HK-2 (cell line): ENCODE measurements around the gene LRRC8E.

Source experiments
- DNase-seq: peaks from one replicate; pipeline ENCODE4 v3.0.0-alpha.2; 2018; ENCODE audit not compliant: unreplicated experiment

Gene LRRC8E

GRCh38 chr19:7888145-7888825 lies at the start of gene LRRC8E:
TSS of gene LRRC8E (plus strand) at chr19:7888510. CDS start at chr19:7895604, 7,094 bp downstream.
- peak; percentile 88 for DNase-seq

- no peak for DNase-seq
Observed at GRCh38 chr19:7839476-7839875, 48.8 kb upstream of the LRRC8E start.

- DNase-seq, result no peak
Observed at GRCh38 chr19:7840629-7841028, 47.7 kb upstream of the LRRC8E start.

DNA sequence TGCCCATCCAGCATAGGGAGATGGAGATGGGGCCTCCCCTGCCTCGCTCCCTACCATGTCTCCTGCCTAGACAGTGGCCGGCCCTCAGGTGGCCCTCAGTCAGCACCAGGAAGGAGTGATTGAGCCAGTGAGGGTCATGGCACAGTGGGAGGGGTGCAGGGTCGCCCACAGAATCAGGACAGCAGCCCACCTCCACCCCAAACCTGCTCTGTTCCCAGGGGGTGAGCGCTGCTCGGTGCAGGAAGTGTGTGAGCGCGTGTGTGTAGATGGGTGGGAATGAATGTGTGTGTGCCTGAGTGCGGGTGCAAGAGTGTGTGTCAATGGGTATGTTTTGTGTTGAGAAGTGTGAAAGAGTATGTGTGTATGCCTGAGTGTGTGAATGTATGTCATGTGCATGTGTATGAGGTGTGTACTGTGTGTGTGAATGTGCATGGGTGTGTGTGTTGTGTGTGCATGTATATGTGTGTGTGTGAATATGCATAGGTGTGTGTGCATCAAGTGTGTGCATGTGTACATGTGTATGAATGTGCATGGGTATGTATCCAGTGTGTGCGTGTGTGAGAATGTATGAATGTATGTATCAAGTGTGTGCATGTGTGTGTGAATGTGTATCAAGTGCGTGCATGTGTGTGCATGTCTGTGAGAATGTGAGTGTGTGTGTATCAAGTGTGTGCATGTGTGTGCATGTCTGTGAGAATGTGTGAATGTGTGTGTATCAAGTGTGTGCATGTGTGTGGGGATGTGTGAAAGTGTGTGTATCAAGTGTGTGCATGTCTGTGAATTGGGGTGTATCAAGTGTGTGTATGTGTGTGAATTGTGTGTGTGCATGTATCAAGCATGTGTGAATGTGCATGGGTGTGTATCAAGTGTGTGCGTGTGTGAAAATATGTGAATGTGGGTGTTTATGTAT lies 46.3 kb upstream of the LRRC8E start:
- DNase-seq, result no peak

DNA sequence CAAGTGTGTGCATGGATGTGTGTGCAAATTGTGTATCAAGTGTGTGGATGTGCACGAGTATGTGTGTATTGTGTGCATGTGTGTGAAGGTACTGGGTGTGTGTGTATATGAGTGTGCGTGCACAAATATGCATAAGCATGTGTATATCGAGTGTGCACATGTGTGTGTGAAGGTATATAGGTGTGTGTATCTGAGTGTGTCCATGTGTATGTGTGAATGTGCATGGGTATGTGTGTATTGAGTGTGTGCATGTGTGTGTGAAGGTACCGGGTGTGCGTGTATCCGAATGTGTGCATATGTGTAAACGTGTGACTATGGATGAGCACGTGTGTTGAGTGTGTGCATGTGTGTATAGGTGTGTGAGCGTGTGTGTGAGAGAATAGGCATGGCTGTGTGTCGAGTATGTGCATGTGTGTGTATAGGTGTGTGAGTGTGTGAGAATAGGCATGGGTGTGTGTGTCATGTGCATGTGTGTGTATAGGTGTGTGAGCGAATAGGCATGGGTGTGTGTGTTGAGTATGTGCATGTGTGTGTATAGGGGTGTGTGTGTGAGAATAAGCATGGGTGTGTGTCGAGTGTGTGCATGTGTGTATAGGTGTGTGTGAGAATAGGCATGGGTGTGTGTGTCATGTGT lies 45.5 kb upstream of the LRRC8E start:
- no peak for DNase-seq

- no peak for DNase-seq
Observed at GRCh38 chr19:7843521-7843920, 44.8 kb upstream of the LRRC8E start.

DNA sequence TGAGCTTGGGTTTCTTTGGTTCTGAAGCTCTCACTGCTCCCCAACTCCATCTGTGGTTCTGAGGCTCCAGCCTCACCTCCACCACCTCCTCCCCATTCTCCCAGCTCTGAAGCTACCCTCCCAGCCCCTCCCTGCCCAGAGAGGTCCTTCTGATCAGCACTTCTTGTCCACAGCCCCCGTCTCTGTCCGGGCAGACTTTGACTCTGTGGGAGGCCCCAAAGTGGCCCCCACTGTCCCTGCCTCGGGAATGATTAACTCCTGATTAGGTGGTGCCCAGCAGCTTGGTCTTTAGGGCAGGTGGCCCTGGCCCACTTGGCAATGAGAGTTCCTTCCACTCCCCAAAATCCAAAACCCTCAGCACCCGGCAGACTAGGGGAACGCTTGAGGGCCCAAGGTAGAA lies 43.9 kb upstream of the LRRC8E start:
- no peak for DNase-seq

DNA sequence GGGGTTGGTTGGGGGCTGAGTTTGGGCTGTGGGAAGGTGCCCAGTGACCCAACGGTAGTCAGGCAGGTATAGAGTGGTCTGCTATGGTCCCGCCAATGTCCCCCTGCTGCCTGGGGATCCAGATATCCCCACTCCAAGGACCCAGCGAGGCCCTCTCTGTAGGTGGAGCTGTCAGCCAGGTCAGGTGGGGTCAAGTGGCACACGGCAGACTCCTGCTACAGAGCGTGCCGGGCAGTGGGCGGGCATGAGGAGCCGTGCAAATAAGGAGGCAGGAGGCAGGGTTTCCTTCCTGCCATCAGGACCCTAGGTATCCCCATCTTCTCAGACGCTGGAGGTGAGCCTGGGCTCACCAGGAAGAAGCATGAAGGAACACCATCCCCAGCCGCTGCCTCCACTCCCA lies 43.4 kb upstream of the LRRC8E start:
- no peak for DNase-seq

DNA sequence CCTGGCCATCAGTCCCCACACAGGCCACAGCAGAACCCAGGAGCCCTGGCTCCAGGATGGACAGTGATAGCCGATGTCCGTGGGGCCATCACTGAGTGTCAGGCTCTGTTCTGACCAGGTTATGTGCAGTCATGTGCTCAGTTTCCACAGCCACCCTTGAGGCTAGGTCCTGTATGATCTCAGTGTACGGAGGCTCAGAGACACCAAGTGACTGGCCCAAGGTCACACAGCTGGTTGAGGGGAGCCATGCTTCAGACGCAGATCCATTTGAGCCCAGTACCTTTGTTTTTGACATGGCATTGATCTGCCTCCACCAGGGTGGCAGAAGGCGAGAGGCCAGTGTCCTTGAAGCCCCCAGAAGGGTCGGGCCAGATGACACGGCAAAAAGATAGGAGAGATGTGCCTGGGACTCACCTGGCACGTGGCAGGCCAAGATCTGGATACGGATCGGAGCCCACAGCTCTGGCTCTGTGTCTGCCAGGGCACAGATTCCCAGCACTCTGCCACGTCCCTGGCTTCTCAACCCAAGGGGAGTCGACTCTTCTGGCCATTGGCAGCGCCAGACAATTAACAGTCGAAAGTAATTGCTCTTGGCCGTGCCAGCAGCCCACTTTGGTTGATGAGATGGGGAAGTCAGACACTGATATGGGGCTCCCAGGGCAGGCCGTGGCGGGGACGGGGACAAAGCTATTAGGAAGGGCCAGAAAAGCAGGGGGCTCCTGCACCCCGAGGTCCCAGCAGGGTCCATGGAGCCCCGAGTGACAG lies 42.7 kb upstream of the LRRC8E start:
- no peak for DNase-seq

DNA sequence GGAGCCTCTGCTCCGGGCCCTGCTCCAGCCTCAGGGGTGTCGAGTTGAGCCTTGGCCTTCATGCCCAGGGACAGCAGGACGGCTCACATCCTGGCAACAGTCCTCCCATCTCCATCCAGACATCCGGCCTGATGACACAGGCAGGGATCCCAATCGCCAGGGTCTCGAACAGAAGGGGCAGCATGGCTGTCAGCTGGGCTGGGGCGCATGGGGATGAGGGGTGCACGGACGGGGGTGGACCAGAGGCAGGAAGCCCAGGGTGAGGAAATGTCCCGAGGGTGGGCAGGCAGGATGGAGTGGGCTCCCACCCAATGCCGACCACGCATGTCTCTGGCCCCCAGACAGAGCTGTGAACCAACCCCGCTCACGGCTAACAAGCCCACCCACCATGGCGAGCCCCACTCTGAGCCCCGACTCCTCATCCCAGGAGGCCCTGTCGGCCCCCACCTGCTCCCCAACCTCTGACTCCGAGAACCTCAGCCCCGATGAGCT lies 42.1 kb upstream of the LRRC8E start:
- DNase-seq, result no peak

GRCh38 chr19:7847664-7848063 lies 40.6 kb upstream of the LRRC8E start:
- DNase-seq, result no peak

DNA sequence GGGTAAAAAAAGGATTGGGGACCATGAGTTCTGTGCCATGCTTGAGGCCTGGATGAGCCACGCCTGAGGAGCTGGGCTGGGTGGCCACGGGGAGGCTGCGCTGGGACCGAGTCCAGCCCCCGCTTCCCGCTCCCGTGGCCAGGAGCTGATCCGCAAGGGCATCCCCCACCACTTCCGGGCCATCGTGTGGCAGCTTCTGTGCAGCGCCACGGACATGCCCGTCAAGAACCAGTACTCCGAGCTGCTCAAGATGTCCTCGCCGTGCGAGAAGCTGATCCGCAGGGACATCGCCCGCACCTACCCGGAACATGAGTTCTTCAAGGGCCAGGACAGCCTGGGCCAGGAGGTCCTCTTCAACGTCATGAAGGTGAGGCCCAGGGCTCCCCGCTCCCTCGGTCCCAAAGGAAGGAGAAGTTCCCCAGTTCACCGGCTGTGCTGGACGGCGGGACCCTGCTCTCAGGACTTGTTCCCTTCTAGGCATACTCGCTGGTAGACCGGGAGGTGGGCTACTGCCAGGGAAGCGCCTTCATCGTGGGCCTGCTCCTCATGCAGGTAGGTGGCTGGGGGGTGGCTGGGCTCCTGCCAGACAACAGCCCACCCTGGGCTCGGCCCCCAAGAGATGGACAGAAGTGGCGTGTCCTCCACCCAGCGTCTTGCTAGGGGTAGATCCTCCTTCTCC lies 39.4 kb upstream of the LRRC8E start:
- no peak for DNase-seq

GRCh38 chr19:7849631-7849999 lies 38.7 kb upstream of the LRRC8E start:
- no peak for DNase-seq

DNA sequence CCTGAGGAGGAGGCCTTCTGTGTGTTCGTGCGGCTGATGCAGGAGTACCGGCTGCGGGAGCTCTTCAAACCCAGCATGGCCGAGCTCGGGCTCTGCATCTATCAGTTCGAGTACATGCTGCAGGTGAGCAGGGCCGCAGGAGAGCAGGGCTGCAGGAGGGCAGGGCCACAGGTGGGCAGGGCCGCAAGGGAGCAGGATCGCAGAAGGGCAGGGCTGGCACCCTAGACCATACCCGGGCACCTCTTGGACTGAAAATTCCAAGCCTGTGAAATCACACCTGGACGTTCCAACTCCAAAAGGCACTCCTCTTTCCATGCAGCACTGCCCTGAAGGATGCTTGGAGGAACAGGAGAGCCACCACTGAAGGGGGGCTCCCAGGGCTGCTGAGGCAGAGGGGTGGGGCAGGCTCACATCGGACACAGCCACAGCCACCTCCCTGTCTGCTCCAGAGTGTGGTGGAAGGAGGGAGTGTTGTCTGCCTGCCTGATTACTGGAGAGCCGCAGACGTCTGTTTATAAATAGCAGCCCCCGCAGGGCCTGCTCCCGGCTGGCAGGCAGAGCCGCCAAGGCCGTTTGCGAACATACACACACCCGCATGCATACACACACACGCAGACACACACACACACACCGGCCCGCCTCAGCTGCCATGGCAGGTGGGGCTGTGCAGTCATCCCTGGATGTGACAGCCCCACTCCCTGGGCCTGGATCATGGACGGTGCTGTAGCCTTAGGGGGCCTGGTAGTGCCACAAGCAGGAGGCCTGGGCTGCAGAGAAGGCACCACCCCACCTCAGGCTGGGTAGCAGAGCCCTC lies 38.1 kb upstream of the LRRC8E start:
- no peak for DNase-seq

DNA sequence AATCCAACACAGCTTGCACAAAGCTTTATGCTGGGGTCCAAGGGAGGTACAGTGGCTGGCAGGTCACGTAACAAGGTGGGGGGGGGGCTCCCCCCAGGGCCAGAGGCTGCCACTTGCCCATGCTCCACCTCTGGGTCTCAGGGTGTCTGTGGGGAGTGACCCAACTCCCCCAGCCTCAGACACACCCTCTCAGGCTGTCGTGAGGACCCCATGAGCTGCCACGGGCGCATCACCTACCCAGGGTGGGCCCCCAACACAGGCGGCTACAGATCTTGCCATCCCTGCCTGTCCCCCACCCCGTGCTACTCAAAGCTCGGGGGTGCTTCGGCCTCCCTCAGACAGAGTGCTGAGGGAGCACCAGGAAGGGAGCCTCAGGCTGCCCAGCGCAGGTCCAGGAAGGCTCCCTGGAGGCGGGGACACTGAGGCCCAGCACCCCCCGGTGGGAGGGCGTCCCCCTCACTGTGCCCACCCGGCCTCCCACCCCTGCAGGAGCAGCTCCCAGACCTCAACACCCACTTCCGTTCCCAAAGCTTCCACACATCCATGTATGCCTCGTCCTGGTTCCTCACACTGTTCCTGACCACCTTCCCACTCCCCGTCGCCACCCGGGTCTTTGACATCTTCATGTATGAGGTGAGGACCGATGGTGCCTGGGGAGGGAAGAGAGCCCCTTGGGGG lies 37.2 kb upstream of the LRRC8E start:
- DNase-seq, result no peak

GRCh38 chr19:7851623-7852500 lies 36.4 kb upstream of the LRRC8E start:
- no peak for DNase-seq

GRCh38 chr19:7852851-7853769 lies 35.2 kb upstream of the LRRC8E start:
- DNase-seq, result peak; percentile 80

DNA sequence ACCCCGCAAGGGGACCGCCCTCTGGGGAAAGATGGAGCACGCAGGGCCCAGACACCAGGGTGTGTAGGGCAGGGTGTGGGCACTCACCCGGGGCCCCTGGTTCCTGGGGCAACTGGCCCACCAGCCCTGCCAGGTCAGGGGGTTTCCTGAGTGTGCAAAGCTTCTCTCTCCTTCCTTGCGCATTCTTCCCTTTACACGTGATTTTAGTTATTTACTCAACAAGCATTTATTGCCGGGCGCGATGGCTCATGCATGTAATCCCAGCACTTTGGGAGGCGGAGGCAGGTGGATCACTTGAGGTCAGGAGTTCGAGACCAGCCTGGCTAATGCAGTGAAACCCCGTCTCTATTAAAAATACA lies 34.6 kb upstream of the LRRC8E start:
- no peak for DNase-seq
